Measurements from ENCODE around the gene RGPD8.
"Not testable (repeated sequence)": the region's sequence is repeated elsewhere in the genome, so short reads cannot be mapped to it uniquely, and the experiment has no call there.

RGPD8 gene

GRCh38 chr2:112434890-112435715 is 1.7 kb upstream of the RGPD8 start:
- DNase-seq = not testable (repeated sequence)

- DNase-seq = no peak
Observed at GRCh38 chr2:112433932-112434730, 686 bp upstream of the RGPD8 start.

- DNase-seq = peak; percentile 72
Observed at GRCh38 chr2:112432735-112433479, 538 bp downstream of the RGPD8 start.

GRCh38 chr2:112432390-112432734 is 1.1 kb downstream of the RGPD8 start:
- not testable (repeated sequence) for DNase-seq

- DNase-seq = not testable (repeated sequence)
Observed at GRCh38 chr2:112431587-112432295, 1.7 kb downstream of the RGPD8 start.

GRCh38 chr2:112424553-112424952 is 8.9 kb downstream of the RGPD8 start:
- DNase-seq = not testable (repeated sequence)

- DNase-seq = not testable (repeated sequence)
Observed at GRCh38 chr2:112416860-112417259, 16.6 kb downstream of the RGPD8 start.

GRCh38 chr2:112360055-112360454 is 73.4 kb downstream of the RGPD8 start:
- DNase-seq = not testable (repeated sequence)

- DNase-seq = not testable (repeated sequence)
Observed at GRCh38 chr2:112354335-112354734, 79.1 kb downstream of the RGPD8 start.

- not testable (repeated sequence) for DNase-seq
Observed at GRCh38 chr2:112352809-112353603, 80.4 kb downstream of the RGPD8 start.

- DNase-seq = not testable (repeated sequence)
Observed at GRCh38 chr2:112352292-112352691, 81.2 kb downstream of the RGPD8 start.

GRCh38 chr2:112345030-112346027 is 88.1 kb downstream of the RGPD8 start:
- no peak for DNase-seq

- no peak for DNase-seq
Observed at GRCh38 chr2:112343827-112344585, 89.4 kb downstream of the RGPD8 start.

GRCh38 chr2:112342067-112342550 is 91.3 kb downstream of the RGPD8 start:
- no peak for DNase-seq

GRCh38 chr2:112340475-112341267 is 92.8 kb downstream of the RGPD8 start:
- no peak for DNase-seq

- no peak for DNase-seq
Observed at GRCh38 chr2:112339986-112340385, 93.5 kb downstream of the RGPD8 start.

GRCh38 chr2:112335600-112335999 is 97.8 kb downstream of the RGPD8 start:
- DNase-seq = no peak

GRCh38 chr2:112332123-112332696 is 101.2 kb downstream of the RGPD8 start:
- DNase-seq = no peak

Data from activated CD8-positive, alpha-beta memory T cell treated with anti-CD3 and anti-CD28 coated beads for 24 hours (primary cell).